A673 (cell line): ENCODE results near the gene SLC23A2.

Experiments used
- EZH2 ChIP-seq: fragments of 200-600 bp; sonication (generic); IDR thresholded peaks from 2 replicates; pipeline ENCODE4 v1.6.1; 2017; ENCODE audit warnings: borderline replicate concordance, low read depth, mild to moderate bottlenecking, mixed read lengths, antibody characterized with exemption, low read length; ENCODE audit not compliant: poor library complexity, severe bottlenecking
- TF ChIP-seq, protein P1 (sequence below): fragments of 300-800, 200-600 bp; sonication (generic); conservative IDR thresholded peaks from 2 replicates; pipeline ENCODE4 v1.5.1; 2017; ENCODE audit warnings: low read depth, mild to moderate bottlenecking, antibody characterized with exemption, low read length, moderate library complexity, mixed read lengths

DNA sequence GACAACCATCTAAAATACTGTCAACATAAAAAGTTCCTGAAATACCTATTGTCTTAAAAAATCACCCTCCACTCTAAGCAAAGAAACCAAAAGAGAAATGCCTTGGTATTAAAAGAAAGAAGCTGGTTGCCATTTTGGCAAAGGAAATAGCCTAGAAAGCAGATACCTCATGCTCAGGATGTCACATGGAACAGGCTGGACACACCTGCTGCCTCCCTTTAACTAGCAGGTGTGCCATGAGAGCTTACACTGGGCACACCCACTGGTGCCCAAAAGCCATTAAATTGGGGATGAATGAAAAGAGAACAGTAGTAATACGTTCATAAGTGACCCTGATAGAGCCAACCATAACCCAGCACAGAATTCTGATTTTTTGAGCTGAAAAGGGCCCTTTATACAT lies 1.5 kb downstream of the SLC23A2 start:
- TF ChIP-seq, protein P1, sequence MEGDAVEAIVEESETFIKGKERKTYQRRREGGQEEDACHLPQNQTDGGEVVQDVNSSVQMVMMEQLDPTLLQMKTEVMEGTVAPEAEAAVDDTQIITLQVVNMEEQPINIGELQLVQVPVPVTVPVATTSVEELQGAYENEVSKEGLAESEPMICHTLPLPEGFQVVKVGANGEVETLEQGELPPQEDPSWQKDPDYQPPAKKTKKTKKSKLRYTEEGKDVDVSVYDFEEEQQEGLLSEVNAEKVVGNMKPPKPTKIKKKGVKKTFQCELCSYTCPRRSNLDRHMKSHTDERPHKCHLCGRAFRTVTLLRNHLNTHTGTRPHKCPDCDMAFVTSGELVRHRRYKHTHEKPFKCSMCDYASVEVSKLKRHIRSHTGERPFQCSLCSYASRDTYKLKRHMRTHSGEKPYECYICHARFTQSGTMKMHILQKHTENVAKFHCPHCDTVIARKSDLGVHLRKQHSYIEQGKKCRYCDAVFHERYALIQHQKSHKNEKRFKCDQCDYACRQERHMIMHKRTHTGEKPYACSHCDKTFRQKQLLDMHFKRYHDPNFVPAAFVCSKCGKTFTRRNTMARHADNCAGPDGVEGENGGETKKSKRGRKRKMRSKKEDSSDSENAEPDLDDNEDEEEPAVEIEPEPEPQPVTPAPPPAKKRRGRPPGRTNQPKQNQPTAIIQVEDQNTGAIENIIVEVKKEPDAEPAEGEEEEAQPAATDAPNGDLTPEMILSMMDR: no peak
- TF ChIP-seq EZH2: no peak
